ENCODE data around the gene ZBTB26.
A peak's percentile ranks its signal among the peaks of the same experiment; 100 is the strongest.

Gene ZBTB26

GRCh38 chr9:122948313-122948712 lies 17.0 kb upstream of the ZBTB26 start:
- TF ChIP-seq, protein P1, sequence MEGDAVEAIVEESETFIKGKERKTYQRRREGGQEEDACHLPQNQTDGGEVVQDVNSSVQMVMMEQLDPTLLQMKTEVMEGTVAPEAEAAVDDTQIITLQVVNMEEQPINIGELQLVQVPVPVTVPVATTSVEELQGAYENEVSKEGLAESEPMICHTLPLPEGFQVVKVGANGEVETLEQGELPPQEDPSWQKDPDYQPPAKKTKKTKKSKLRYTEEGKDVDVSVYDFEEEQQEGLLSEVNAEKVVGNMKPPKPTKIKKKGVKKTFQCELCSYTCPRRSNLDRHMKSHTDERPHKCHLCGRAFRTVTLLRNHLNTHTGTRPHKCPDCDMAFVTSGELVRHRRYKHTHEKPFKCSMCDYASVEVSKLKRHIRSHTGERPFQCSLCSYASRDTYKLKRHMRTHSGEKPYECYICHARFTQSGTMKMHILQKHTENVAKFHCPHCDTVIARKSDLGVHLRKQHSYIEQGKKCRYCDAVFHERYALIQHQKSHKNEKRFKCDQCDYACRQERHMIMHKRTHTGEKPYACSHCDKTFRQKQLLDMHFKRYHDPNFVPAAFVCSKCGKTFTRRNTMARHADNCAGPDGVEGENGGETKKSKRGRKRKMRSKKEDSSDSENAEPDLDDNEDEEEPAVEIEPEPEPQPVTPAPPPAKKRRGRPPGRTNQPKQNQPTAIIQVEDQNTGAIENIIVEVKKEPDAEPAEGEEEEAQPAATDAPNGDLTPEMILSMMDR (conservative IDR thresholded peaks at IDR 0.05; ENCODE audit: low read length) = no peak
- TF ChIP-seq EZH2phosphoT487 (IDR thresholded peaks at IDR 0.05; ENCODE audit: borderline replicate concordance) = no peak
- H3K9ac ChIP-seq (ENCODE audit: low read depth, low read length, poor library complexity, severe bottlenecking) = no peak overlapping the region
- H4K20me1 ChIP-seq (ENCODE audit: insufficient read depth, low read length, poor library complexity, severe bottlenecking) = peaks cover 16% of the 10 kb centered on the region
- H3K9me3 ChIP-seq (ENCODE audit: insufficient read depth, low read depth, low read length) = no peaks in the 10 kb centered on the region
- no peak overlapping the region for H3K4me3 ChIP-seq (ENCODE audit: low read length, poor library complexity, severe bottlenecking)
- no peak overlapping the region for H2AFZ ChIP-seq (ENCODE audit: low read length)
- no peaks in the 10 kb centered on the region for H3F3A ChIP-seq (ENCODE audit: low read depth)
- no peaks in the 10 kb centered on the region for H3K9me2 ChIP-seq (replicated peaks; ENCODE audit: low read depth, low read length)
- peaks cover 77% of the 10 kb centered on the region for H3K79me2 ChIP-seq (ENCODE audit: insufficient read depth, low read length)
- H3K27me3 ChIP-seq (ENCODE audit: insufficient read depth, low read length, poor library complexity, severe bottlenecking) = no peaks in the 10 kb centered on the region
- peak overlapping the region; percentile 38 for H3K4me2 ChIP-seq (ENCODE audit: low read depth, low read length, poor library complexity, severe bottlenecking)
- H3K36me3 ChIP-seq (ENCODE audit: insufficient read depth, low read length) = no peaks in the 10 kb centered on the region
- peaks cover 42% of the 10 kb centered on the region for H3K4me1 ChIP-seq (ENCODE audit: insufficient read depth, low read length, poor library complexity, severe bottlenecking)

GRCh38 chr9:122946461-122947005 lies 15.2 kb upstream of the ZBTB26 start:
- H3K9me2 ChIP-seq (replicated peaks; ENCODE audit: low read depth, low read length) = no peaks in the 10 kb centered on the region
- peaks cover 53% of the 10 kb centered on the region for H3K4me1 ChIP-seq (ENCODE audit: insufficient read depth, low read length, poor library complexity, severe bottlenecking)
- no peaks in the 10 kb centered on the region for H3F3A ChIP-seq (ENCODE audit: low read depth)
- H4K20me1 ChIP-seq (ENCODE audit: insufficient read depth, low read length, poor library complexity, severe bottlenecking) = peaks cover 21% of the 10 kb centered on the region
- H3K36me3 ChIP-seq (ENCODE audit: insufficient read depth, low read length) = no peaks in the 10 kb centered on the region
- H2AFZ ChIP-seq (ENCODE audit: low read length) = no peak overlapping the region
- H3K4me3 ChIP-seq (ENCODE audit: low read length, poor library complexity, severe bottlenecking) = peak overlapping the region; percentile 49
- no peaks in the 10 kb centered on the region for H3K9me3 ChIP-seq (ENCODE audit: insufficient read depth, low read depth, low read length)
- peaks cover 80% of the 10 kb centered on the region for H3K79me2 ChIP-seq (ENCODE audit: insufficient read depth, low read length)
- peak overlapping the region; percentile 59 for H3K4me2 ChIP-seq (ENCODE audit: low read depth, low read length, poor library complexity, severe bottlenecking)
- H3K27me3 ChIP-seq (ENCODE audit: insufficient read depth, low read length, poor library complexity, severe bottlenecking) = no peaks in the 10 kb centered on the region
- H3K9ac ChIP-seq (ENCODE audit: low read depth, low read length, poor library complexity, severe bottlenecking) = no peak overlapping the region
- no peak for TF ChIP-seq EZH2phosphoT487 (IDR thresholded peaks at IDR 0.05; ENCODE audit: borderline replicate concordance)
- TF ChIP-seq, protein P1 (conservative IDR thresholded peaks at IDR 0.05; ENCODE audit: low read length) = no peak

DNA sequence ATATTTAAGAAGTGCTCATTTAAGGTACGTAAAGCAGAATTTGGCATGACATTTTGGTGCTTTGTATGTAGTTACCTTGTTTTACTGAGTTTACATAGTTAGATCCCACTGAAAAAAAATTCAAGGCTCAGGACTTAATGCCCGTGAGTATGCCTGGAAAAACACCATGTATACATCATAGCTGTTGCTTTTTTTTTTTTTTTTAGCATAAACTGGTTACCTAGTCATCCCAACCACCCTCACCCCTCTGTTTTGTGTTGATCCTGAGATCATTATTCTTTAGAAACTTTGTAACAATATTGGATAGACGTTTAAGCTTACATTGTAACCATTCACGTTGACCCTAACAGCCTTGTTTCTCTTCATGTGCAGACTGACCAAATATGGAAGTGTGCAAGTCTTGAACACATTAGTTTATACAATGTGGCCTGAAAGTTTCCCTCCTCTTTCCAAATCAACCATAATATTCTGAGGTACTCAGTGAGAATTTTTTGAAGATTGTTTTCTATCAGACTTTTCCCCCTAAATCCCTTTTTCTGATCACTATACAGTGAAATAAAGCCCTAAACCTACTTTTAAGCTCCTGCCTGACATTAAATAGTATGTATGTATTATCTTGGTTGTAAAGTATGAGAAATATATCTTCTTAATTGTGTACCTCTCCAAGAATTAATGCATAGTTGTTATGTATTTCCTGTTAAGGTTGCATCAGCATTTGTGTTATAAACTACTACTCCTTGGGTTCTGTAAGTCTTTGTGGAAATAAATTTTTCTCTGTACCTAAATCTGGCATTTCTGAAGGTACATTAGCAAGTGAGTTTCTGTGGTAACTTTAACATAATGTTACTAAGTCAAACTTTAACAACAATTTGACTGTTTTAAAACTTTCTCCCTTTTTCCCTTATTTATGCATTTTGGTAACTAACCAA lies 13.9 kb upstream of the ZBTB26 start:
- Histone ChIP-seq H3F3A (ENCODE audit: low read depth) (no peaks in the 10 kb centered on the region), H3K79me2 (ENCODE audit: insufficient read depth, low read length) (peaks cover 82% of the 10 kb centered on the region), H3K4me3 (ENCODE audit: low read length, poor library complexity, severe bottlenecking) (peak overlapping the region; percentile 49), H3K36me3 (ENCODE audit: insufficient read depth, low read length) (no peaks in the 10 kb centered on the region), H2AFZ (ENCODE audit: low read length) (no peak overlapping the region), H4K20me1 (ENCODE audit: insufficient read depth, low read length, poor library complexity, severe bottlenecking) (peaks cover 26% of the 10 kb centered on the region), H3K9me3 (ENCODE audit: insufficient read depth, low read depth, low read length) (no peaks in the 10 kb centered on the region), H3K9ac (ENCODE audit: low read depth, low read length, poor library complexity, severe bottlenecking) (peak overlapping the region; percentile 47), H3K9me2 (replicated peaks; ENCODE audit: low read depth, low read length) (no peaks in the 10 kb centered on the region), H3K4me2 (ENCODE audit: low read depth, low read length, poor library complexity, severe bottlenecking) (peak overlapping the region; percentile 59), H3K27me3 (ENCODE audit: insufficient read depth, low read length, poor library complexity, severe bottlenecking) (no peaks in the 10 kb centered on the region), H3K4me1 (ENCODE audit: insufficient read depth, low read length, poor library complexity, severe bottlenecking) (peaks cover 57% of the 10 kb centered on the region)
- TF ChIP-seq EZH2phosphoT487 (IDR thresholded peaks at IDR 0.05; ENCODE audit: borderline replicate concordance) = no peak
- TF ChIP-seq, protein P1 (conservative IDR thresholded peaks at IDR 0.05; ENCODE audit: low read length) = no peak
